Liver (tissue), 5 donors: ENCODE data around the gene SYNGR1. TPM values are rescaled to one million over a fixed set of nuclear protein-coding genes. Genes with fewer than 3 reads are reported as not detected.
A peak's percentile ranks its signal among the peaks of the same experiment; 100 is the strongest.

Experiments used
- polyA plus RNA-seq, 2 donors: library from polyadenylated mRNA; stranded (reverse) in 1 of 2; unstranded in 1 of 2; fragments of 200-250 nt in 1 of 2; fragments of >200 nt in 1 of 2; fragmentation: Nextera tagmentation in 1 of 2; extraction: Ambion mirVana in 1 of 2; gene quantifications; one replicate each; pipeline versions ENCODE4 v1.2.1 to v1.2.3, GENCODE V29; 2013 to 2015
- small RNA-seq: library from RNA; depleted of rRNA; stranded (forward); fragments of <200 nt; gene quantifications from one replicate; pipeline ENCODE3, GENCODE V24; 2014
- total RNA-seq, 2 donors: library from RNA; depleted of rRNA; stranded (reverse); fragments of >200 nt; gene quantifications; one replicate each; pipeline ENCODE4 v1.2.3, GENCODE V29; 2014
- donor health status: healthy.
- donor health status: healthy.
- donor health status: healthy.

SYNGR1 gene
- total and polyA plus RNA-seq, 4 donors, result 1.8 to 21.9 (median 5.2) TPM

Small RNA genes lying within 50 kb of the gene (small RNA-seq; reads per million reads assigned to genes)
- gene SNORD43, result not detected
- gene SNORD83A, result 3,954 reads per million, percentile 100 among the genes with 10 or more reads in this experiment
- not detected for gene SNORD83B

Other genes starting within 250 kb of the SYNGR1 start
- gene CBX7, start 197.3 kb upstream of the SYNGR1 start, total RNA-seq, result 10 to 100 TPM; 15.9 to 21.8 TPM
- gene CBX7, start 197.3 kb upstream of the SYNGR1 start, polyA plus RNA-seq, result 10 to 100 TPM in 1 of 2 donors, 1 to 10 TPM in 1; 2.2 to 14.0 TPM
- 1 to 10 TPM in 1 of 2 donors, under 1 TPM in 1; 0.98 to 2.5 TPM for gene PDGFB, start 105.0 kb upstream of the SYNGR1 start, total RNA-seq
- gene PDGFB, start 105.0 kb upstream of the SYNGR1 start, polyA plus RNA-seq, result 1 to 10 TPM in 1 of 2 donors, under 1 TPM in 1; 0.25 to 4.5 TPM
- gene RPL3, start 30.4 kb upstream of the SYNGR1 start, total RNA-seq, result 1,000 to 10,000 TPM in 1 of 2 donors, 100 to 1,000 TPM in 1; 998 to 1,767 TPM
- gene RPL3, start 30.4 kb upstream of the SYNGR1 start, polyA plus RNA-seq, result 1,000 to 10,000 TPM in 1 of 2 donors, 100 to 1,000 TPM in 1; 580 to 1,370 TPM
- gene TAB1, start 49.8 kb downstream of the SYNGR1 start, total RNA-seq, result 10 to 100 TPM; 11.6 to 12.8 TPM
- 1 to 10 TPM; 5.6 to 9.9 TPM for gene TAB1, start 49.8 kb downstream of the SYNGR1 start, polyA plus RNA-seq
- 1 to 10 TPM in 1 of 2 donors, under 1 TPM in 1; 0.08 to 7.6 TPM for gene MGAT3, start 107.0 kb downstream of the SYNGR1 start, total RNA-seq
- under 1 TPM; 0.03 to 0.12 TPM for gene MGAT3, start 107.0 kb downstream of the SYNGR1 start, polyA plus RNA-seq
- 10 to 100 TPM; 19.7 to 31.1 TPM for gene MIEF1, start 152.3 kb downstream of the SYNGR1 start, total RNA-seq
- 10 to 100 TPM; 12.9 to 21.8 TPM for gene MIEF1, start 152.3 kb downstream of the SYNGR1 start, polyA plus RNA-seq
- gene ATF4, start 170.6 kb downstream of the SYNGR1 start, total RNA-seq, result 100 to 1,000 TPM; 112 to 181 TPM
- 100 to 1,000 TPM; 157 to 211 TPM for gene ATF4, start 170.6 kb downstream of the SYNGR1 start, polyA plus RNA-seq
- 10 to 100 TPM; 36.3 to 41.9 TPM for gene RPS19BP1, start 182.8 kb downstream of the SYNGR1 start, total RNA-seq
- 10 to 100 TPM; 84.8 to 89.6 TPM for gene RPS19BP1, start 182.8 kb downstream of the SYNGR1 start, polyA plus RNA-seq
- gene CACNA1I, start 220.8 kb downstream of the SYNGR1 start, total RNA-seq, result under 1 TPM; under 0.01 to 0.14 TPM
- gene CACNA1I, start 220.8 kb downstream of the SYNGR1 start, polyA plus RNA-seq, result under 1 TPM in 1 of 2 donors, not detected in 1; 0.01 TPM